Liver (tissue), 9 donors: ENCODE results near the gene CES5A. TPM values are rescaled to one million over a fixed set of nuclear protein-coding genes. Genes with fewer than 3 reads are reported as not detected.

ENCODE experiments used
- DNase-seq: peaks from one replicate; pipeline ENCODE4 v3.0.0-alpha.2; 2017; ENCODE audit warnings: low spot score
- H3K27ac ChIP-seq, 2 donors: one replicate each; pipeline ENCODE4 v1.7.0; 2013; ENCODE audit warnings: inconsistent platforms in 2 of 2, low read length in 2 of 2, control low read depth in 1 of 2, low read depth in 1 of 2, mild to moderate bottlenecking in 1 of 2
- H3K27me3 ChIP-seq, 4 donors: one replicate each; pipeline versions ENCODE4 v1.6.1 to v1.7.0; 2013; ENCODE audit warnings: low read length in 3 of 4, inconsistent platforms in 1 of 4, mild to moderate bottlenecking in 1 of 4, moderate library complexity in 1 of 4; ENCODE audit not compliant: control insufficient read depth in 4 of 4, insufficient read depth in 4 of 4
- H3K36me3 ChIP-seq, 4 donors: one replicate each; pipeline versions ENCODE4 v1.6.1 to v1.7.0; 2013; ENCODE audit warnings: low read length in 3 of 4, mild to moderate bottlenecking in 3 of 4, low read depth in 1 of 4, moderate library complexity in 1 of 4; ENCODE audit not compliant: control insufficient read depth in 4 of 4, insufficient read depth in 3 of 4
- H3K4me1 ChIP-seq, 4 donors: one replicate each; pipeline versions ENCODE4 v1.6.1 to v1.7.0; 2013; ENCODE audit warnings: low read length in 3 of 4, mild to moderate bottlenecking in 3 of 4, moderate library complexity in 1 of 4; ENCODE audit not compliant: control insufficient read depth in 4 of 4, insufficient read depth in 4 of 4
- H3K4me3 ChIP-seq, 3 donors: one replicate each; pipeline versions ENCODE4 v1.6.1 to v1.7.0; 2013; ENCODE audit warnings: low read length in 3 of 3, control low read depth in 1 of 3, low read depth in 1 of 3, mild to moderate bottlenecking in 1 of 3
- H3K9ac ChIP-seq, 2 donors: one replicate each; pipeline ENCODE4 v1.7.0; 2013; ENCODE audit warnings: low read length in 2 of 2, mild to moderate bottlenecking in 2 of 2, moderate library complexity in 2 of 2, control low read depth in 1 of 2, low read depth in 1 of 2
- H3K9me3 ChIP-seq, 4 donors: one replicate each; pipeline versions ENCODE4 v1.6.1 to v1.7.0; 2013; ENCODE audit warnings: low read length in 3 of 4; ENCODE audit not compliant: control insufficient read depth in 4 of 4
- EGR1 ChIP-seq, 2 donors: IDR thresholded peaks; 2 replicates each; pipeline ENCODE4 v1.6.1; 2016 to 2018; ENCODE audit warnings: antibody characterized with exemption in 2 of 2, low read depth in 2 of 2
- FOXA1 ChIP-seq: IDR thresholded peaks from 2 replicates; pipeline ENCODE4 v1.6.1; 2016; ENCODE audit warnings: antibody characterized with exemption
- FOXA2 ChIP-seq: IDR thresholded peaks from 2 replicates; pipeline ENCODE4 v1.6.1; 2016; ENCODE audit warnings: antibody characterized with exemption
- GABPA ChIP-seq, 2 donors: IDR thresholded peaks in 1 of 2; conservative IDR thresholded peaks in 1 of 2; 2 replicates each; pipeline ENCODE4 v1.6.1; 2016; ENCODE audit warnings: antibody characterized with exemption in 2 of 2, mild to moderate bottlenecking in 1 of 2, moderate library complexity in 1 of 2
- HNF4A ChIP-seq, 2 donors: conservative IDR thresholded peaks; 2 replicates each; pipeline ENCODE4 v1.6.1; 2016; ENCODE audit warnings: antibody characterized with exemption in 2 of 2, mild to moderate bottlenecking in 2 of 2
- HNF4G ChIP-seq: IDR thresholded peaks from 2 replicates; pipeline ENCODE4 v1.6.1; 2016; ENCODE audit warnings: antibody characterized with exemption
- JUND ChIP-seq, 2 donors: IDR thresholded peaks; 2 replicates each; pipeline ENCODE4 v1.6.1; 2016; ENCODE audit warnings: antibody characterized with exemption in 2 of 2
- NR2F2 ChIP-seq: IDR thresholded peaks from 2 replicates; pipeline ENCODE4 v1.6.1; 2016; ENCODE audit warnings: antibody characterized with exemption
- RAD21 ChIP-seq, 2 donors: IDR thresholded peaks; 2 replicates each; pipeline ENCODE4 v1.6.1; 2016; ENCODE audit warnings: antibody characterized with exemption in 2 of 2, mild to moderate bottlenecking in 2 of 2
- RXRA ChIP-seq, 2 donors: IDR thresholded peaks; 2 replicates each; pipeline ENCODE4 v1.6.1; 2017 to 2018; ENCODE audit warnings: antibody characterized with exemption in 2 of 2, mild to moderate bottlenecking in 1 of 2
- SP1 ChIP-seq: IDR thresholded peaks from 2 replicates; pipeline ENCODE4 v1.6.1; 2018; ENCODE audit warnings: antibody characterized with exemption, mild to moderate bottlenecking
- TAF1 ChIP-seq: conservative IDR thresholded peaks from 2 replicates; pipeline ENCODE4 v1.6.1; 2016; ENCODE audit warnings: antibody characterized with exemption, mild to moderate bottlenecking
- YY1 ChIP-seq: IDR thresholded peaks from 2 replicates; pipeline ENCODE4 v1.6.1; 2016; ENCODE audit warnings: antibody characterized with exemption, mild to moderate bottlenecking
- WGBS: extraction: QIAGEN DNeasy Blood & Tissue Kit; methylation state at CpG from one replicate; pipeline ENCODE4 v1.1.7; 2013; 5-methylcytosine and 5-hydroxymethylcytosine counted together
- polyA plus RNA-seq, 2 donors: library from polyadenylated mRNA; stranded (reverse) in 1 of 2; unstranded in 1 of 2; fragments of 200-250 nt in 1 of 2; fragments of >200 nt in 1 of 2; fragmentation: Nextera tagmentation in 1 of 2; extraction: Ambion mirVana in 1 of 2; gene quantifications; one replicate each; pipeline versions ENCODE4 v1.2.1 to v1.2.3, GENCODE V29; 2013 to 2015
- total RNA-seq, 2 donors: library from RNA; depleted of rRNA; stranded (reverse); fragments of >200 nt; gene quantifications; one replicate each; pipeline ENCODE4 v1.2.3, GENCODE V29; 2014
- TF ChIP-seq, protein P1 (sequence below): fragments of 150-350 bp; IDR thresholded peaks from 2 replicates; pipeline ENCODE4 v1.5.1; 2017; ENCODE audit warnings: improper control_type of control experiment, low read depth, low read length; ENCODE audit not compliant: missing input control
- TF ChIP-seq, protein P2 (sequence below): IDR thresholded peaks from 2 replicates; pipeline ENCODE4 v1.6.1; 2016; ENCODE audit warnings: antibody characterized with exemption, mild to moderate bottlenecking
- TF ChIP-seq, protein P3 (sequence below): IDR thresholded peaks from 2 replicates; pipeline ENCODE4 v1.6.1; 2016; ENCODE audit warnings: antibody characterized with exemption
- TF ChIP-seq, protein P4 (sequence below): IDR thresholded peaks from 2 replicates; pipeline ENCODE4 v1.6.1; 2016; ENCODE audit warnings: antibody characterized with exemption
- TF ChIP-seq, protein P5 (sequence below): IDR thresholded peaks from 2 replicates; pipeline ENCODE4 v1.6.1; 2016; ENCODE audit warnings: antibody characterized with exemption
- donor health status: healthy.
- donor health status: healthy.
- donor health status: healthy.
- donor health status: healthy.
- donor health status: healthy.

Gene CES5A
- total and polyA plus RNA-seq, 4 donors, result 0.67 to 1.5 (median 0.96) TPM; not detected in 1

DNA sequence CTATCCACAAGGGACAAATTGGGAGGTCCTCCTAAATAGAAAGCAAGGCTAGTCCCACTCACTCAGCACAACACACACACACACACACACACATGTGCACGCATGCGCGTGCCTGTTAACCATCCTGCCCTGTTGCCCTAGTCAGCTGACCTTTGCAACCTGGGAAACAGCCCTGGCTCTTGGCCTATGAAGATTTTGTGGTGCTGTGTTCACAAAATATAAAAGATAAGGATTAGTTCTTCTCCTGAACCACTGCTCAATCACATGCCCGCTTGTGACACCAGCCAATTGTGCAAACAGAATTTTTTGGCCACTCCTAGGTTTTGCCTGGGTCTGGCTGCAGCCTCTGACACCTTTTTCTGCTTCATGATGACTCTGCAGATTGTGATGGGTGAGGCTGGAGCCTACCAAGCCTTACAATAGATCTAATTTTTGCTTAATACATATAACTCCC, 39.0 kb downstream of the CES5A start:
- no peaks in the 10 kb centered on the region for H3K9me3 ChIP-seq
- peak overlapping the region in 1 of 2 donors; percentile 80 for H3K9ac ChIP-seq
- peak overlapping the region; percentile 93 to 98 for H3K27ac ChIP-seq

More for the DNA sequence above, 39.0 kb downstream of the CES5A start:
- Histone ChIP-seq H3K4me3 (no peak overlapping the region), H3K27me3 (no peaks in the 10 kb centered on the region), H3K4me1 (peaks cover 12 to 43% (median 29%) of the 10 kb centered on the region in 4 donors), H3K36me3 (no peaks in the 10 kb centered on the region)
- TF ChIP-seq TAF1 (no peak), GABPA (IDR thresholded peaks at IDR 0.05 in 1 of 2, conservative IDR thresholded peaks at IDR 0.05 in 1 of 2) (no peak), RAD21 (IDR thresholded peaks at IDR 0.05) (peak in 1 of 2 donors; percentile 30), FOXA2 (peak; percentile 58), SP1 (peak; percentile 79), NR2F2 (peak; percentile 56), FOXA1 (no peak), YY1 (peak; percentile 58), JUND (IDR thresholded peaks at IDR 0.05) (no peak), EGR1 (IDR thresholded peaks at IDR 0.05; ENCODE audit: low read depth in 2 of 2) (peak in 1 of 2 donors; percentile 57), HNF4A (conservative IDR thresholded peaks at IDR 0.05) (peak; percentile 79), HNF4G (peak; percentile 46), RXRA (IDR thresholded peaks at IDR 0.05) (peak; percentile 72 to 89)
- TF ChIP-seq, protein P1, sequence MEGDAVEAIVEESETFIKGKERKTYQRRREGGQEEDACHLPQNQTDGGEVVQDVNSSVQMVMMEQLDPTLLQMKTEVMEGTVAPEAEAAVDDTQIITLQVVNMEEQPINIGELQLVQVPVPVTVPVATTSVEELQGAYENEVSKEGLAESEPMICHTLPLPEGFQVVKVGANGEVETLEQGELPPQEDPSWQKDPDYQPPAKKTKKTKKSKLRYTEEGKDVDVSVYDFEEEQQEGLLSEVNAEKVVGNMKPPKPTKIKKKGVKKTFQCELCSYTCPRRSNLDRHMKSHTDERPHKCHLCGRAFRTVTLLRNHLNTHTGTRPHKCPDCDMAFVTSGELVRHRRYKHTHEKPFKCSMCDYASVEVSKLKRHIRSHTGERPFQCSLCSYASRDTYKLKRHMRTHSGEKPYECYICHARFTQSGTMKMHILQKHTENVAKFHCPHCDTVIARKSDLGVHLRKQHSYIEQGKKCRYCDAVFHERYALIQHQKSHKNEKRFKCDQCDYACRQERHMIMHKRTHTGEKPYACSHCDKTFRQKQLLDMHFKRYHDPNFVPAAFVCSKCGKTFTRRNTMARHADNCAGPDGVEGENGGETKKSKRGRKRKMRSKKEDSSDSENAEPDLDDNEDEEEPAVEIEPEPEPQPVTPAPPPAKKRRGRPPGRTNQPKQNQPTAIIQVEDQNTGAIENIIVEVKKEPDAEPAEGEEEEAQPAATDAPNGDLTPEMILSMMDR, result no peak
- TF ChIP-seq, protein P2, sequence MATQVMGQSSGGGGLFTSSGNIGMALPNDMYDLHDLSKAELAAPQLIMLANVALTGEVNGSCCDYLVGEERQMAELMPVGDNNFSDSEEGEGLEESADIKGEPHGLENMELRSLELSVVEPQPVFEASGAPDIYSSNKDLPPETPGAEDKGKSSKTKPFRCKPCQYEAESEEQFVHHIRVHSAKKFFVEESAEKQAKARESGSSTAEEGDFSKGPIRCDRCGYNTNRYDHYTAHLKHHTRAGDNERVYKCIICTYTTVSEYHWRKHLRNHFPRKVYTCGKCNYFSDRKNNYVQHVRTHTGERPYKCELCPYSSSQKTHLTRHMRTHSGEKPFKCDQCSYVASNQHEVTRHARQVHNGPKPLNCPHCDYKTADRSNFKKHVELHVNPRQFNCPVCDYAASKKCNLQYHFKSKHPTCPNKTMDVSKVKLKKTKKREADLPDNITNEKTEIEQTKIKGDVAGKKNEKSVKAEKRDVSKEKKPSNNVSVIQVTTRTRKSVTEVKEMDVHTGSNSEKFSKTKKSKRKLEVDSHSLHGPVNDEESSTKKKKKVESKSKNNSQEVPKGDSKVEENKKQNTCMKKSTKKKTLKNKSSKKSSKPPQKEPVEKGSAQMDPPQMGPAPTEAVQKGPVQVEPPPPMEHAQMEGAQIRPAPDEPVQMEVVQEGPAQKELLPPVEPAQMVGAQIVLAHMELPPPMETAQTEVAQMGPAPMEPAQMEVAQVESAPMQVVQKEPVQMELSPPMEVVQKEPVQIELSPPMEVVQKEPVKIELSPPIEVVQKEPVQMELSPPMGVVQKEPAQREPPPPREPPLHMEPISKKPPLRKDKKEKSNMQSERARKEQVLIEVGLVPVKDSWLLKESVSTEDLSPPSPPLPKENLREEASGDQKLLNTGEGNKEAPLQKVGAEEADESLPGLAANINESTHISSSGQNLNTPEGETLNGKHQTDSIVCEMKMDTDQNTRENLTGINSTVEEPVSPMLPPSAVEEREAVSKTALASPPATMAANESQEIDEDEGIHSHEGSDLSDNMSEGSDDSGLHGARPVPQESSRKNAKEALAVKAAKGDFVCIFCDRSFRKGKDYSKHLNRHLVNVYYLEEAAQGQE, result peak; percentile 67
- TF ChIP-seq, protein P3, sequence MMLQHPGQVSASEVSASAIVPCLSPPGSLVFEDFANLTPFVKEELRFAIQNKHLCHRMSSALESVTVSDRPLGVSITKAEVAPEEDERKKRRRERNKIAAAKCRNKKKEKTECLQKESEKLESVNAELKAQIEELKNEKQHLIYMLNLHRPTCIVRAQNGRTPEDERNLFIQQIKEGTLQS, result no peak
- TF ChIP-seq, protein P4, sequence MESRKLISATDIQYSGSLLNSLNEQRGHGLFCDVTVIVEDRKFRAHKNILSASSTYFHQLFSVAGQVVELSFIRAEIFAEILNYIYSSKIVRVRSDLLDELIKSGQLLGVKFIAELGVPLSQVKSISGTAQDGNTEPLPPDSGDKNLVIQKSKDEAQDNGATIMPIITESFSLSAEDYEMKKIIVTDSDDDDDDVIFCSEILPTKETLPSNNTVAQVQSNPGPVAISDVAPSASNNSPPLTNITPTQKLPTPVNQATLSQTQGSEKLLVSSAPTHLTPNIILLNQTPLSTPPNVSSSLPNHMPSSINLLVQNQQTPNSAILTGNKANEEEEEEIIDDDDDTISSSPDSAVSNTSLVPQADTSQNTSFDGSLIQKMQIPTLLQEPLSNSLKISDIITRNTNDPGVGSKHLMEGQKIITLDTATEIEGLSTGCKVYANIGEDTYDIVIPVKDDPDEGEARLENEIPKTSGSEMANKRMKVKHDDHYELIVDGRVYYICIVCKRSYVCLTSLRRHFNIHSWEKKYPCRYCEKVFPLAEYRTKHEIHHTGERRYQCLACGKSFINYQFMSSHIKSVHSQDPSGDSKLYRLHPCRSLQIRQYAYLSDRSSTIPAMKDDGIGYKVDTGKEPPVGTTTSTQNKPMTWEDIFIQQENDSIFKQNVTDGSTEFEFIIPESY, result peak; percentile 61
- TF ChIP-seq, protein P5, sequence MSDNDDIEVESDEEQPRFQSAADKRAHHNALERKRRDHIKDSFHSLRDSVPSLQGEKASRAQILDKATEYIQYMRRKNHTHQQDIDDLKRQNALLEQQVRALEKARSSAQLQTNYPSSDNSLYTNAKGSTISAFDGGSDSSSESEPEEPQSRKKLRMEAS, result peak; percentile 66
- no peak for DNase-seq
- 37% methylated on average over 4 of the region's 4 CpGs for WGBS
